Activated CD4-positive, alpha-beta T cell treated with anti-CD3 and anti-CD28 coated beads, Interleukin-2, amount 50 U/mL, for 16 hours (primary cell): ENCODE measurements around the gene ZSCAN20.

Experiments used
- DNase-seq: peaks from one replicate; pipeline ENCODE4 v3.0.0-alpha.2; 2020

Gene ZSCAN20

GRCh38 chr1:33472269-33472980 is at the start of gene ZSCAN20:
TSS of gene ZSCAN20 (plus strand) at chr1:33472645. CDS start at chr1:33479289, 6,644 bp downstream.
- DNase-seq: peak; percentile 95

- DNase-seq: no peak
Observed at GRCh38 chr1:33424205-33424604, 48.2 kb upstream of the ZSCAN20 start.

GRCh38 chr1:33424610-33425009 is 47.8 kb upstream of the ZSCAN20 start:
- no peak for DNase-seq

DNA sequence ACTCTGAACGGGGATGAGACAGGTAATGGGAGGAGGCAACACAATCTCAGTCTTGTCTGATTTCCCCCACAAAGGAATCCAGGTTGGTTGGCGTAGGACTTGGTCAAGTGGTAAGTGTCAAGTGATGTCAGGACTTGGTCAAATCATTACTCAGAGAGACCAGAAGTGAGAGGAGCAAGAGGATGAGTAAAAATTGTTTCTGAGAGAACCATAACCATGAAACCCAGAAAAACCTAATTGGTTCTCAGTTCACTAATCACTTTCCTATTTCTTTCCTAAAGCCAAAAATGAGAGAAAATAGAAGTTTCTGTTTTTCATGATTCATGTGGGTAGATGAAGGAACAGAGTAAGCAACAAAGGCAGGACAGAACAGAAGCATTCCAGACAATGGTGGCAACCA is 46.5 kb upstream of the ZSCAN20 start:
- DNase-seq: peak; percentile 25

DNA sequence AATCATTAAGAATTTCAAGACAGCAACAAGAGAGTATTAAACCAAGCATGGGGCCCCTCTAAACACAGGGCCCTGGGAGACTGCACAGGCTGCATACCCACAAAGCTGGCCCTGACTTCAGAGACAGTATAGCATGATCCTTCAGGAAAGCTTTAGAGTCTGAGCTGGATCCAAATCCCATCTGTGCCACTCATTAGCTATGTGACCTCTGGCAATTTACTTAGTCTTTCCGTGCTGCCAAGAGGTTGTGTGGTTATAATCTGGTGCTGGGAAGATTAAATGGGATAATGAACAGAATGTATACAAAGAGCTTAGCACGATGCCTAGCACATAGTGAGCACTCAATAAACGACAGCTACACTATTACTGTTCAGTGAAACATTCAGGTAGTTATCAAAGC is 45.5 kb upstream of the ZSCAN20 start:
- DNase-seq: no peak

GRCh38 chr1:33428661-33429060 is 43.8 kb upstream of the ZSCAN20 start:
- no peak for DNase-seq

DNA sequence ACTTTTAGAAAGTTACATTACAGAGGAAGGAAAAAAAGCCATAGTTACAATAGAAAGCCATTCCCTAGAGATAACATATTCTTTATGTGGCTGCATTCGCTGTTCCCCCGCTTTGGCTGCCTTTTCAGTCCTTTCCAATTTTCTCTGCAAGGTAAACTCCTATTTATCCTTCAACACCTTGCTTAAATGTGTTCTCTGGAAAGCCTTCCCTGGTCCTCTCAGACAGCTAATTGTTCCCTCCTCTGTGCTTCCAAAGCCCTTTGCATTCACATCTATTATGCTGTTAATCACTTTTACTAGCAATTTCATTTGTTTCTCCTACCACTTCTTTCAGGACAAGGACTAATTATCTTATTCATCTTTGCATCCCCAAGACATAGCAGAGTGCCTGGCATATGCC is 43.1 kb upstream of the ZSCAN20 start:
- DNase-seq: no peak

- DNase-seq: peak; percentile 14
Observed at GRCh38 chr1:33429856-33430691, 42.4 kb upstream of the ZSCAN20 start.

- DNase-seq: peak; percentile 90
Observed at GRCh38 chr1:33430692-33431593, 41.5 kb upstream of the ZSCAN20 start, which contains the start of gene PHC2. TSS of gene PHC2 (minus strand) at chr1:33431095. CDS start at chr1:33375539, 55,556 bp downstream.

DNA sequence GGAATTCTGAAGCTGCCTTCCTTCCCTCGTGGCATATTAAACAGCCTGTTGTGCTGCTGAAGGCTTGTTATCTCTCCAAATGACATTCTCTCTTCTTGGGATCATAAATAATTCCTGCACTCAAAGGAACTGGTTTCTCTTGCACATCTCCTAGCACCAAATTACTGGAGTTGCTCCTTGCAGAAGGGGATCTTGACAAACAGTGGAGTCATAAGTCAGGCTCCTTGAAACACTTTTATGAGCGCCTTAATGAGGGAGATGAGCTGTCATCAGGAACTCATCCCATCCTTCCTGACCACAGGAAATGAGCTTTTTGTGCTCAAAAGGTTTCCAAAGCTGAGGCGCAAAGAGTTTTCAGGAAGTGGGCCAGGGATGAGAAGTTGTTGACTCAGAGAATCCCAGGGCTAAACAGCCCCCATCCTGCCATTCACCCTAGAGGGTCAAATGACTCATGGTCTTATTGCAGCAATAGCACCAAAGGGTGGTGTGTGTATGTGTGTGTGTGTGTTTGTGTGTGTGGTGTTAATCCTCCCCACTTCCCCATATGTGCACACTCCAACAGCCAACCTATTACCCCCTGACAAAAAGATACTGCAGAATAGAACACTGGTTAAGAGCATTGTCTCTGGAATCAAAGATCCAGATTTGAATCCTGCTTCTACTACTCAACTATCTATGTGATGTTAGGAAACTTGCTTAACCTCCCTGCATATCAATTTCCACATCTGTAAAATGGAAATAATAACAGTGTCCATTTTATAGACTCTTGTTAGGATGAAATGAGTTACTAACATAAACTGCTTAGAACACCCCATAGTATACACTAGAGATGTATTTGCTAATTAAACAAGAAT is 38.7 kb upstream of the ZSCAN20 start:
- DNase-seq: no peak

DNA sequence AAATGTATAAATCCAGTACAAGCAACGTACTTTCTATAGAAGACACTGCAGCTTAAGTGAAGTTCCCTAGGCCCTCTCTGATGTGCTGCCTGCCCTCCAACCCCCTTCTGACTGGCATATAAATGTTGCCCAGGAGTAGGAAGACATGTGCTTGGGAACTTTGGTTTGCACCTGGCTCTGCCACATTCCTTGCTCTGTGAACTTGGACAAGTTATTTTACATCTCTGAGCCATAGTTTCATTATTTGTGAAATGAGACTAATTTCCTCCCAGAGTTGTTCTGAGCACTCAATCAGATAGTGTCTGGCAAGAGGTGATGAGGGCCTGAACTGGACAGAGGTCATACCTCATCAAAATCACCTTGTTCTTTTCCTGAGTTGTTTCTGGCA is 38.1 kb upstream of the ZSCAN20 start:
- no peak for DNase-seq

DNA sequence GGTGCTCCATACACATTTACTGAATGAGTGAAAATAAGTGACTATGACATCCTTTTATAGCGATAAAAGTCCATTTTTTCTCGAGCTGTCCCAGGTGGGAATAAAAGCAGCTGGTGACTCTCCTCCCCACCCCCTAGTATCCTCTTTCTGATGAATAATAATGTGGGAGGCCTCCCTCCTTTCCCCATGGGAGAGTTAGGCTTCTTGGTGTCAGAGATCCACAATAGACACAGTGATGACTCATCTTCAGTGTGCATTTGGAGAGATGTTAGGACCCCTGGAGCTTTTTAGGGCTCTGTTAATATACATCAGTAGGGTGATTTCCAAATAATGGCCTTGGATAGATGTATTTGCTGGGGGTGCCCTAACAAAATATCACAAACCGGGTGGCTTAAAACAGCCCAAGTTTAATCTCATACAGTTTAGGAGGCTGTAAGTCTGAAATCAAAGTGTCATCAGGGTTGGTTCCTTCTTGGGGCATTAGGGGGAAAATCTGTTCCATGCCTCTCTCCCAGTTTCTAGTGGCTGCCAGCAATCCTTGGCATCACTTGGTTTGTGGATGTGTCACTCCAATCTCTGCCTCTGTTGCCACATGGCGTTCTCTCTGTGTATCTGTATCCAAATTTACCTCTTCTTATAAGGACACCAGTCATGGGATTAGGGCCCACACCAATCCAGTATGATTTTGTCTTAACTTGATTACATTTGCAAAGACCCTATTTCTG is 37.2 kb upstream of the ZSCAN20 start:
- no peak for DNase-seq

DNA sequence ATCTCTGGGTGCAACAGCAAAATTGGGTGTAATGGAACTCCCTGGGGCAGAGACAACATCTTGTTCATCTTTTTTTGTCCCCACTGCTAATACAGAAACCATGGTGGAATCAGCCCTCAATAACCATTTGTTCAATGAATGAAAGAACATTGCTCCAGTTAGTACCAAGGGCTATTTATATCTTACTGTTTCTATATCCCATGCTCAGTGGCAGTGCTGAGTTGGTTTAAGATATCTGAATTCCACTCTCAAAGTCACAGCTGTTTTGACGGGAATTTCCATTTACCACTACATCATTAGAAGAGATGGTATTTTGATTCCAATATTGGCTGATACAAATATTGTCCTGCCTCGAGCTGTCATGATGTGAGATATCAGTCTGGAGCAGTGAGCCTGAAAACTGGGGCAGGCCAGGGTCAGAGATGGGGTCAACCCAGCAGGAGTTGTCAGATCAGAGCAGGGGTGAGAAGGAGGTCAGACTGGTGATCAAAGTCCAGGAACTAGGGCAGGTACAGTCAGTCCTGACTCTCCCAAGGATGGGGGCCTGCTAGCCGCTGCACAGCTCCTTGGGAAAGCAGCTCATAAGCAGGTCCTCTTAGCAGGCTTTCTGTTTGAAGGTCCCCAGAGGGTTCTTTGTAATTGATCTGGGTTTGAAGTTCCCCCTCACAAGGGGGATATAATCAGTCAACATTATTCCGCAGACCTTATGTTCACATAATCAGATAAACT is 35.7 kb upstream of the ZSCAN20 start:
- DNase-seq: no peak

DNA sequence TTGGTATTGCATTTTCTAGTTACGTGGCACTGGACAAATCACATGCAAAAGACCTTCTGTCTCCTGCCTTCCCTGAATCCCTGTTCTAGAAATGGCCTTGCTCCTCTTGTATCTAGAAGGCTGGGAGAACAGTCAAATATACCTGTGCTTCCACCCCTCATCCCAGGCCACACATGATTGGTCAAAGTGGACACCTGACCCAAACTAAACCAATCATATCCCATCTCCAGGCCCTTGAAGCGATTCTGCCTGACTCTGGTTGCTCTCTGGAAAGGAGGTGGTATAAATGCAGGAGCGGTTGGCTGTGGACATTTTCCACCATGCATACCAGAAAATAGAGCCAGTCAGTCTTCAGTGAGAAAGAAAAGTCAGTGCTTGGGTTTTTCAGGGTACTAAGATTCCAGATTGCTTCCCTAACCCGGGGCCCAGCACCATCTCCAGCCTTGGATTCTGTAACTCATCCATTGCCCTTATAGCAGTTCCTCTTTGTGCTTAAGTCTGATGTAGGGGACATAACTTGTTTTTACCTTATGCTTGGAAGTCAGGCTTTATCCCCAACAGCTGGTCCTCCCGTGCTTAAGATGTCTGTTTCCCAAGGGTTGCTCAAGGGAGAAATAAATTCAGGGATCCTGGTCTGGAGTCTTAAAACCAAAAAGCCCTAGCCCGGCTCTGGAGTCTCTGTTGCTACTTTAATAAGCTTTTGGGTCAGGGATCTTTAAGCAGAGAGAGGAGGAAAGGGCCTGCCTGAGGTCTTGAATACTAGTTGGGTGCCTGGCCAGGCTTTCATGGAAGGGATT is 33.9 kb upstream of the ZSCAN20 start:
- no peak for DNase-seq

DNA sequence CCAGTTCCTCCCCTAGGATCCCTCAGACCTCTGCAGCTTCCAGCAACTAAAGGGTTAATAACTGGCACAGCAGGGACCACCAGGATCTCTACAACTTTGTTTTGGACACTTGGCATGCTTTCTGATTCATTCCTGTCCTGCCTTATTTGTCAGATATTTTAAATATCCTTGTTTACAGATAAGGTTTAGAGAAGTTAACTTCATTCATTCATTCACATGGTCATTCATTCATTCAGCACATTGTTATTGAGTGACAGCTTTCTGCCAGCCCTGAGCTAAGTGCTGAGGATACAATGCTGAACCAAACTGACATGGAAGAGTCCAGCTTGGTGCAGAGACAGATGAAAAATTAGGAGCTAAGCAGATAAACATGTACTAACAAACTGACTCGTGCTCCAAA is 32.8 kb upstream of the ZSCAN20 start:
- DNase-seq: no peak

DNA sequence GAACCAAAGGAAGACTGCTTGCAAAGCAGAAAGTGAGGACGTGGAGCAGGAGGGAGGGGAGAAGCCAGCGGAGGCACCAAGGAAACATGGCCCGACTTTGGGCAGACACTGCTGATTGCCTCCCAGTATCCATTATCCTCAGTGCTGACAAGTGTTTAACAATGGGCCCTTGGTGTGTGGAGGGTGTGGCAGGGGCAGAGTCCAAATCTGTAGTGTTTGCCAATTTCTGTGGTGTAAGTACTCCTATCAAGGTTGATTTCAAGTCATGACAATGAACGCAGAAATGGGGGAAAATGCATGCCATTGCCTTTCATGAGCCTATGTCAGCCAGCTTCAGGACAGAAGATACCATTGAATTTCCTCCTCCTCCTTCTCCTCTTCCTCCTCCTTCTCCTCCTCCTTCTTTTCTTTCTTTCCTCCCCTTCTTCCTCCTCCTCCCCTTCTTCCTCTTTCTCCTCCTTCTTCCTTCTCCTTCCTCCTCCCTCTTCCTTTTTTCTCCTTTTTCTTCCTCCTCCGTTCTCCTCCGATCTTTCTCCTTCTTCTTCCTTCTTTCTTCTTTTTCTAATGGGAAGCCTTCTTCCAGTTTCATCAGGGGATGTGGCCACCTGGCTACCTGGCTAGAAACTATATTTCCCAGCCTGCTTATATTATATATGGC is 31.2 kb upstream of the ZSCAN20 start:
- no peak for DNase-seq

- DNase-seq: no peak
Observed at GRCh38 chr1:33442141-33442540, 30.3 kb upstream of the ZSCAN20 start.

GRCh38 chr1:33443080-33443704 is 29.3 kb upstream of the ZSCAN20 start:
- no peak for DNase-seq

GRCh38 chr1:33443705-33444180 is 28.7 kb upstream of the ZSCAN20 start:
- no peak for DNase-seq
